Stimulated activated CD4-positive, alpha-beta T cell treated with anti-CD3 and anti-CD28 coated beads, Interleukin-12 subunit alpha, Interleukin-12 subunit beta, amount 100 ng/mL, for 48 hours (primary cell): Measurements from ENCODE around the gene IL21.

Experiments used
- DNase-seq, 3 donors: peaks; one replicate each; pipeline ENCODE4 v3.0.0-alpha.2; 2020; ENCODE audit warnings: low read depth in 2 of 3, low spot score in 1 of 3

IL21 gene

GRCh38 chr4:122635205-122635604, 14.3 kb upstream of the IL21 start:
- DNase-seq: no peak

- DNase-seq: no peak
These were observed 12.3 kb upstream of the IL21 start for GRCh38 chr4:122633211-122633610.

GRCh38 chr4:122632396-122633143, 11.7 kb upstream of the IL21 start:
- no peak for DNase-seq

GRCh38 chr4:122625156-122625555, 4.3 kb upstream of the IL21 start:
- DNase-seq: no peak

- no peak for DNase-seq
These were observed 3.3 kb upstream of the IL21 start for GRCh38 chr4:122624205-122624604.

GRCh38 chr4:122623637-122624166, 2.8 kb upstream of the IL21 start:
- no peak for DNase-seq

- no peak for DNase-seq
These were observed 1.5 kb upstream of the IL21 start for GRCh38 chr4:122622400-122622799.

GRCh38 chr4:122619611-122620010, 1.3 kb downstream of the IL21 start:
- DNase-seq: no peak

- no peak for DNase-seq
These were observed 3.0 kb downstream of the IL21 start for GRCh38 chr4:122617597-122618593.

GRCh38 chr4:122616915-122617596, 3.8 kb downstream of the IL21 start:
- DNase-seq: no peak

GRCh38 chr4:122614621-122615020, 6.2 kb downstream of the IL21 start:
- no peak for DNase-seq

GRCh38 chr4:122612540-122612939, 8.3 kb downstream of the IL21 start:
- DNase-seq: no peak

- DNase-seq: no peak
These were observed 14.4 kb downstream of the IL21 start for GRCh38 chr4:122606364-122607043.

- DNase-seq: no peak
These were observed 16.7 kb downstream of the IL21 start for GRCh38 chr4:122604146-122604545.

GRCh38 chr4:122603156-122603574, 17.7 kb downstream of the IL21 start:
- no peak for DNase-seq

GRCh38 chr4:122602277-122603142, 18.4 kb downstream of the IL21 start:
- no peak for DNase-seq

GRCh38 chr4:122591196-122591595, 29.7 kb downstream of the IL21 start:
- DNase-seq: no peak

GRCh38 chr4:122588453-122589238, 32.2 kb downstream of the IL21 start:
- DNase-seq: no peak

GRCh38 chr4:122584519-122584918, 36.3 kb downstream of the IL21 start:
- DNase-seq: no peak
